ENCODE data around the gene MPND.
A peak's percentile ranks its signal among the peaks of the same experiment; 100 is the strongest.

The MPND gene

GRCh38 chr19:4391701-4392483, 48.5 kb downstream of the MPND start:
- DNase-seq (ENCODE audit: low read depth, low spot score) = no peak
- H3K4me3 ChIP-seq (ENCODE audit: insufficient read length, low read depth) = no peak overlapping the region
- peaks cover 37% of the 10 kb centered on the region for H3K4me1 ChIP-seq (ENCODE audit: insufficient read depth, insufficient read length)
- TF ChIP-seq ZNF274 (IDR thresholded peaks at IDR 0.05; ENCODE audit: low read depth, low read length) (no peak), YY1 (IDR thresholded peaks at IDR 0.05; ENCODE audit: insufficient read depth, insufficient read length) (no peak), SUZ12 (IDR thresholded peaks at IDR 0.05; ENCODE audit: extremely low read depth, insufficient read depth, insufficient read length) (no peak)
- peaks cover 52% of the 10 kb centered on the region for H3K36me3 ChIP-seq (ENCODE audit: insufficient read depth, insufficient read length, low read length)
- peaks cover 42% of the 10 kb centered on the region for H3K27me3 ChIP-seq (ENCODE audit: insufficient read depth, insufficient read length)
- no peak overlapping the region for H3K9ac ChIP-seq (ENCODE audit: insufficient read length, low read depth)
- no peaks in the 10 kb centered on the region for H3K9me3 ChIP-seq (ENCODE audit: insufficient read depth, low read length)

GRCh38 chr19:4393947-4394590, 50.7 kb downstream of the MPND start:
- Histone ChIP-seq H3K9me3 (ENCODE audit: insufficient read depth, low read length) (no peaks in the 10 kb centered on the region), H3K4me3 (ENCODE audit: insufficient read length, low read depth) (no peak overlapping the region), H3K27me3 (ENCODE audit: insufficient read depth, insufficient read length) (peaks cover 32% of the 10 kb centered on the region), H3K36me3 (ENCODE audit: insufficient read depth, insufficient read length, low read length) (peaks cover 53% of the 10 kb centered on the region), H3K4me1 (ENCODE audit: insufficient read depth, insufficient read length) (peaks cover 30% of the 10 kb centered on the region), H3K9ac (ENCODE audit: insufficient read length, low read depth) (peak overlapping the region; percentile 72)
- TF ChIP-seq SUZ12 (IDR thresholded peaks at IDR 0.05; ENCODE audit: extremely low read depth, insufficient read depth, insufficient read length) (no peak), ZNF274 (IDR thresholded peaks at IDR 0.05; ENCODE audit: low read depth, low read length) (no peak), YY1 (IDR thresholded peaks at IDR 0.05; ENCODE audit: insufficient read depth, insufficient read length) (no peak)
- DNase-seq (ENCODE audit: low read depth, low spot score) = peak; percentile 64

GRCh38 chr19:4396949-4397783, 53.8 kb downstream of the MPND start:
- TF ChIP-seq YY1 (IDR thresholded peaks at IDR 0.05; ENCODE audit: insufficient read depth, insufficient read length) (no peak), SUZ12 (IDR thresholded peaks at IDR 0.05; ENCODE audit: extremely low read depth, insufficient read depth, insufficient read length) (no peak), ZNF274 (IDR thresholded peaks at IDR 0.05; ENCODE audit: low read depth, low read length) (no peak)
- Histone ChIP-seq H3K4me3 (ENCODE audit: insufficient read length, low read depth) (no peak overlapping the region), H3K9me3 (ENCODE audit: insufficient read depth, low read length) (no peaks in the 10 kb centered on the region), H3K4me1 (ENCODE audit: insufficient read depth, insufficient read length) (peaks cover 6% of the 10 kb centered on the region), H3K27me3 (ENCODE audit: insufficient read depth, insufficient read length) (peaks cover 12% of the 10 kb centered on the region), H3K36me3 (ENCODE audit: insufficient read depth, insufficient read length, low read length) (peaks cover 37% of the 10 kb centered on the region), H3K9ac (ENCODE audit: insufficient read length, low read depth) (no peak overlapping the region)
- DNase-seq (ENCODE audit: low read depth, low spot score) = no peak

GRCh38 chr19:4399812-4400134, 56.4 kb downstream of the MPND start:
- TF ChIP-seq SUZ12 (IDR thresholded peaks at IDR 0.05; ENCODE audit: extremely low read depth, insufficient read depth, insufficient read length) = no peak
- no peak for TF ChIP-seq YY1 (IDR thresholded peaks at IDR 0.05; ENCODE audit: insufficient read depth, insufficient read length)
- TF ChIP-seq ZNF274 (IDR thresholded peaks at IDR 0.05; ENCODE audit: low read depth, low read length) = no peak
- H3K9me3 ChIP-seq (ENCODE audit: insufficient read depth, low read length) = no peaks in the 10 kb centered on the region
- peaks cover 51% of the 10 kb centered on the region for H3K36me3 ChIP-seq (ENCODE audit: insufficient read depth, insufficient read length, low read length)
- no peak for DNase-seq (ENCODE audit: low read depth, low spot score)
- no peaks in the 10 kb centered on the region for H3K27me3 ChIP-seq (ENCODE audit: insufficient read depth, insufficient read length)
- H3K4me3 ChIP-seq (ENCODE audit: insufficient read length, low read depth) = peak overlapping the region; percentile 79
- peak overlapping the region; percentile 97 for H3K9ac ChIP-seq (ENCODE audit: insufficient read length, low read depth)
- peaks cover 2% of the 10 kb centered on the region for H3K4me1 ChIP-seq (ENCODE audit: insufficient read depth, insufficient read length)

GRCh38 chr19:4400135-4400936, 57.0 kb downstream of the MPND start, which contains the start of gene SH3GL1:
SH3GL1 (minus strand) TSS chr19:4400547; CDS start chr19:4400368, 179 bp downstream.
- H3K4me3 ChIP-seq (ENCODE audit: insufficient read length, low read depth) = peak within 1 kb of the TSS; percentile 79
- TF ChIP-seq ZNF274 (IDR thresholded peaks at IDR 0.05; ENCODE audit: low read depth, low read length) = no peak
- TF ChIP-seq SUZ12 (IDR thresholded peaks at IDR 0.05; ENCODE audit: extremely low read depth, insufficient read depth, insufficient read length) = no peak
- TF ChIP-seq YY1 (IDR thresholded peaks at IDR 0.05; ENCODE audit: insufficient read depth, insufficient read length) = no peak
- DNase-seq (ENCODE audit: low read depth, low spot score) = peak; percentile 90
- peak within 1 kb of the TSS; percentile 97 for H3K9ac ChIP-seq (ENCODE audit: insufficient read length, low read depth)
- peaks cover 50% of the 10 kb centered on the region for H3K36me3 ChIP-seq (ENCODE audit: insufficient read depth, insufficient read length, low read length)
- H3K4me1 ChIP-seq (ENCODE audit: insufficient read depth, insufficient read length) = peaks cover 2% of the 10 kb centered on the region
- H3K9me3 ChIP-seq (ENCODE audit: insufficient read depth, low read length) = no peaks in the 10 kb centered on the region
- H3K27me3 ChIP-seq (ENCODE audit: insufficient read depth, insufficient read length) = no peaks in the 10 kb centered on the region

- Histone ChIP-seq H3K27me3 (ENCODE audit: insufficient read depth, insufficient read length) (no peaks in the 10 kb centered on the region), H3K9ac (ENCODE audit: insufficient read length, low read depth) (no peak overlapping the region), H3K9me3 (ENCODE audit: insufficient read depth, low read length) (no peaks in the 10 kb centered on the region), H3K4me1 (ENCODE audit: insufficient read depth, insufficient read length) (peaks cover 4% of the 10 kb centered on the region), H3K36me3 (ENCODE audit: insufficient read depth, insufficient read length, low read length) (peaks cover 47% of the 10 kb centered on the region), H3K4me3 (ENCODE audit: insufficient read length, low read depth) (no peak overlapping the region)
- TF ChIP-seq YY1 (IDR thresholded peaks at IDR 0.05; ENCODE audit: insufficient read depth, insufficient read length) = no peak
- no peak for TF ChIP-seq SUZ12 (IDR thresholded peaks at IDR 0.05; ENCODE audit: extremely low read depth, insufficient read depth, insufficient read length)
- no peak for TF ChIP-seq ZNF274 (IDR thresholded peaks at IDR 0.05; ENCODE audit: low read depth, low read length)
- DNase-seq (ENCODE audit: low read depth, low spot score) = no peak
Measured at GRCh38 chr19:4401769-4402170, 58.4 kb downstream of the MPND start.

Measured in NT2/D1 (cell line).